ENCODE measurements around the gene GRID2. TPM values are rescaled to one million over a fixed set of nuclear protein-coding genes. Genes with fewer than 3 reads are reported as not detected.

The GRID2 gene
- total and polyA plus RNA-seq, 8 donors, result 6.4 TPM; not detected in 7

- Histone ChIP-seq H3K36me3 (no peaks in the 10 kb centered on the region), H3K27ac (no peak overlapping the region), H3K4me1 (no peaks in the 10 kb centered on the region), H3K27me3 (no peaks in the 10 kb centered on the region), H3K4me3 (no peak overlapping the region), H3K9me3 (no peaks in the 10 kb centered on the region)
- no peak for TF ChIP-seq EP300 (IDR thresholded peaks at IDR 0.05)
- WGBS, 5 donors, result 77 to 92% (median 88%) methylated on average over 1 of the region's 1 CpG
- intact Hi-C loops (cut with DNase I; ENCODE audit: low total_unique reads), result no loop called here
- DNase-seq, result no peak
Measured at GRCh38 chr4:93480452-93480851, 1176.7 kb downstream of the GRID2 start.

- Histone ChIP-seq H3K27ac (no peak overlapping the region), H3K4me1 (no peaks in the 10 kb centered on the region), H3K9me3 (no peaks in the 10 kb centered on the region), H3K36me3 (no peaks in the 10 kb centered on the region), H3K27me3 (no peaks in the 10 kb centered on the region), H3K4me3 (no peak overlapping the region)
- TF ChIP-seq POLR2A (IDR thresholded peaks at IDR 0.05) (no peak), EP300 (IDR thresholded peaks at IDR 0.05) (no peak), POLR2AphosphoS5 (IDR thresholded peaks at IDR 0.05) (no peak)
- TF ChIP-seq, protein P1, sequence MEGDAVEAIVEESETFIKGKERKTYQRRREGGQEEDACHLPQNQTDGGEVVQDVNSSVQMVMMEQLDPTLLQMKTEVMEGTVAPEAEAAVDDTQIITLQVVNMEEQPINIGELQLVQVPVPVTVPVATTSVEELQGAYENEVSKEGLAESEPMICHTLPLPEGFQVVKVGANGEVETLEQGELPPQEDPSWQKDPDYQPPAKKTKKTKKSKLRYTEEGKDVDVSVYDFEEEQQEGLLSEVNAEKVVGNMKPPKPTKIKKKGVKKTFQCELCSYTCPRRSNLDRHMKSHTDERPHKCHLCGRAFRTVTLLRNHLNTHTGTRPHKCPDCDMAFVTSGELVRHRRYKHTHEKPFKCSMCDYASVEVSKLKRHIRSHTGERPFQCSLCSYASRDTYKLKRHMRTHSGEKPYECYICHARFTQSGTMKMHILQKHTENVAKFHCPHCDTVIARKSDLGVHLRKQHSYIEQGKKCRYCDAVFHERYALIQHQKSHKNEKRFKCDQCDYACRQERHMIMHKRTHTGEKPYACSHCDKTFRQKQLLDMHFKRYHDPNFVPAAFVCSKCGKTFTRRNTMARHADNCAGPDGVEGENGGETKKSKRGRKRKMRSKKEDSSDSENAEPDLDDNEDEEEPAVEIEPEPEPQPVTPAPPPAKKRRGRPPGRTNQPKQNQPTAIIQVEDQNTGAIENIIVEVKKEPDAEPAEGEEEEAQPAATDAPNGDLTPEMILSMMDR (IDR thresholded peaks at IDR 0.05), result no peak
- intact Hi-C loops (cut with DNase I; ENCODE audit: low total_unique reads), result no loop called here
- DNase-seq, result no peak
- 51 to 67% (median 59%) methylated on average over 4 of the region's 4 CpGs for WGBS, 5 donors
Measured at GRCh38 chr4:93495346-93495745, 1191.6 kb downstream of the GRID2 start.

- TF ChIP-seq EP300 (IDR thresholded peaks at IDR 0.05) (no peak), POLR2A (IDR thresholded peaks at IDR 0.05) (no peak), POLR2AphosphoS5 (IDR thresholded peaks at IDR 0.05) (no peak)
- TF ChIP-seq, protein P1 (IDR thresholded peaks at IDR 0.05), result no peak
- H3K4me1 ChIP-seq, result no peaks in the 10 kb centered on the region
- intact Hi-C loops (cut with DNase I; ENCODE audit: low total_unique reads), result no loop called here
- whole genome bisulfite sequencing, 5 donors, result 43 to 66% (median 62%) methylated on average over 3 of the region's 3 CpGs
- DNase-seq, result peak in 1 of 2 donors; percentile 2
- H3K36me3 ChIP-seq, result no peaks in the 10 kb centered on the region
- no peak overlapping the region for H3K4me3 ChIP-seq
- H3K9me3 ChIP-seq, result no peaks in the 10 kb centered on the region
- H3K27ac ChIP-seq, result no peak overlapping the region
- no peaks in the 10 kb centered on the region for H3K27me3 ChIP-seq
Measured at GRCh38 chr4:93501244-93501643, 1197.5 kb downstream of the GRID2 start.

DNA sequence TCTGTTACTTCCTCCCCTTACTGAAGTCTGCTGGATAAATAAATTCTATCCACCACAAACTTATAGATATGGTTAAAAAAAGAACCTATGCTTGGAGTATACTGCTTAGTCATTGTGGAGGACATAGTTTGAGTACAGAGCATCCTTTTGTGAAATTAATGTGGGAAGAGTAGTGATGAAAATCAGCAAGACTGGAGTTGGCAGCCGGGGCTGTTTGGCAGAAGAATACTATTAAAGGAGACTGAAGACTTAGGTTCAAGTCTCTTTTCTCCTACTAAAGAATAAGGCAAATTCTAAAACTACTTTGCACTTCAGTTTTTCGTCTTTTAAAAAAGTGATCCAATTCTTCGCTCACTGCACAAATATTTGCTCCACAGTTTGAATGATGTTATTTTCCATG is 1198.2 kb downstream of the GRID2 start:
- no peak for TF ChIP-seq POLR2AphosphoS5 (IDR thresholded peaks at IDR 0.05)
- TF ChIP-seq POLR2A (IDR thresholded peaks at IDR 0.05), result no peak
- TF ChIP-seq, protein P1 (IDR thresholded peaks at IDR 0.05), result no peak
- TF ChIP-seq EP300 (IDR thresholded peaks at IDR 0.05), result no peak
- no peak for DNase-seq
- Histone ChIP-seq H3K27ac (no peak overlapping the region), H3K9me3 (no peaks in the 10 kb centered on the region), H3K27me3 (no peaks in the 10 kb centered on the region), H3K36me3 (no peaks in the 10 kb centered on the region), H3K4me1 (no peaks in the 10 kb centered on the region), H3K4me3 (no peak overlapping the region)
- intact Hi-C loops (cut with DNase I; ENCODE audit: low total_unique reads), result no loop called here
- 70 to 85% (median 82%) methylated on average over 3 of the region's 3 CpGs for WGBS, 5 donors

- Histone ChIP-seq H3K27me3 (no peaks in the 10 kb centered on the region), H3K36me3 (no peaks in the 10 kb centered on the region), H3K27ac (no peak overlapping the region), H3K4me1 (no peaks in the 10 kb centered on the region), H3K9me3 (no peaks in the 10 kb centered on the region), H3K4me3 (no peak overlapping the region)
- no peak for DNase-seq
- 65 to 86% (median 73%) methylated on average over 2 of the region's 2 CpGs for WGBS, 5 donors
- no peak for TF ChIP-seq POLR2AphosphoS5 (IDR thresholded peaks at IDR 0.05)
- TF ChIP-seq, protein P1 (IDR thresholded peaks at IDR 0.05), result no peak
- no peak for TF ChIP-seq POLR2A (IDR thresholded peaks at IDR 0.05)
- no peak for TF ChIP-seq EP300 (IDR thresholded peaks at IDR 0.05)
- intact Hi-C loops (cut with DNase I; ENCODE audit: low total_unique reads), result no loop called here
Measured at GRCh38 chr4:93502991-93503390, 1199.2 kb downstream of the GRID2 start.

All from stomach (tissue), 9 donors.